Measurements from ENCODE around the gene PKDREJ. TPM values are rescaled to one million over a fixed set of nuclear protein-coding genes. Genes with fewer than 3 reads are reported as not detected.
A peak's percentile ranks its signal among the peaks of the same experiment; 100 is the strongest.

The PKDREJ gene
- total RNA-seq, 2 experiments from 2014 or later = not detected

DNA sequence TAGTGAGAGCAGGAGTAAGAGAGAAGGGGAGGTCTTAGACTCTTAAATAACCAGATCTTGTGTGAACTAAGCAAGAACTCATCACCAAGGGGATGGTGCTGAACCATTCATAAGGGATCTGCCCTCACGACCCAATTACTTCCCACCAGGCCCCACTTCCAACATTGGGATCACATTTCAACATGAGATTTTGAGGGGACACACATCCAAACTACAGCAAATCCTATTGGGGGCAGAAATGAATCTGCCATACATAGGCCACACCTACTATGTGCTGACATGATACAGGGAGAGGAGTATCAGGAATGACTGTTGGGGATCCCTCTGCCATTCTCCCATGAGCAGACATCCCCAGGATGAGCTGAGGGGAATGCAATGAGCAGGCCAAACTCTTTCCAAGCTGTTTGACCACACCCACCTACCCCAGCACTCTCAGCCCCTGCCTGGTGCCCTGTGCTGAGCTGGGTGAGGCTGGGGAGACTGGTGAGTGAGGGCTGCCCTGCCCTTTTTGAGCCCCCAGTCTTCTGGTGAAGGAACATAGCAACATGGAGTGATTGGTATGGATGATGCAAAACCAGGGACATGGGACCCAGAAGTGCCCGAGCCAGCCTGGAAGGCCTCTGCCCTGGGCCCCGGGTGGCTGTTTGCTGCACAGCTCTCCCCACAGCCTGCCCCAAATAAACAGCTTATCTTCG is 32.3 kb upstream of the PKDREJ start:
- Mint-ChIP-seq H3K36me3 (ENCODE audit: low read depth) (peaks cover 28% of the 10 kb centered on the region), H3K9me3 (ENCODE audit: low read depth) (no peaks in the 10 kb centered on the region), H3K27me3 (peaks cover 4% of the 10 kb centered on the region), H3K4me1 (peaks cover 34% of the 10 kb centered on the region), H3K27ac (peak overlapping the region; percentile 93), H3K4me3 (peak overlapping the region; percentile 90)
- DNase-seq (no peak), ATAC-seq (no peak)
- intact Hi-C loops (cut with DNase I, micrococcal nuclease) = loop anchor here (10.0 kb wide), 2 partner anchors 261 to 621 kb away; partner anchors contain the start of gene ATXN10 (in 1 of the 2)
- ChIA-PET CTCF (interaction anchor here (0.7 to 1.5 kb wide), 2 partner anchors 19 to 46 kb away, joined by 4 to 7 read pairs; partner anchors contain the start of gene CDPF1), POLR2A (interaction anchor here (0.7 to 1.7 kb wide), 3 partner anchors 45 to 309 kb away, joined by 3 to 7 read pairs (median 5); partner anchors contain the start of gene CDPF1)

DNA sequence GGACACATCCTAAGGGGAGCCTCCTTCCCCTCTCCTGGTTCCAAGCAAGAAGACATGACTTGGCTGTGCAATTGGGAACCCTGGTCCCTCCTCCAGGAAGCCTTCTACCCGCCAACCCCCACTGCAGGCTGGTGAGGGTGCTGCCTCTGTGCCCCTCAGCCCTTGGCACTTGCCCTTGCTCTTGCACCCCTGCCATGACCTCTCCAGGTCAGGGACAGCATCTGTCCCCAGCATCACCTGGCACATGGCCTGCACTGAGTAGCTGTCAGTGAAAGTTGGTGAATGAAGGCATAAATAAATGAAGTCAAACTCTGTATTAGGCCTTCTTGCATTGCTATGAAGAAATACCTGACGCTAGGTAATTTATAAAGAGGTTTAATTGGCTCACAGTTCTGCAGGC is 31.6 kb upstream of the PKDREJ start:
- DNase-seq (no peak), ATAC-seq (no peak)
- Mint-ChIP-seq H3K27me3 (peaks cover 4% of the 10 kb centered on the region), H3K4me1 (peaks cover 33% of the 10 kb centered on the region), H3K4me3 (peak overlapping the region; percentile 90), H3K9me3 (ENCODE audit: low read depth) (no peaks in the 10 kb centered on the region), H3K27ac (peak overlapping the region; percentile 76), H3K36me3 (ENCODE audit: low read depth) (peaks cover 26% of the 10 kb centered on the region)
- ChIA-PET POLR2A (interaction anchor here (0.7 kb wide), 1 partner anchor 308 kb away, joined by 3 read pairs; no protein-coding TSS in a partner anchor), CTCF (interaction anchor here (1.5 kb wide), 1 partner anchor 45 kb away, joined by 7 read pairs; the partner anchor contains the start of gene CDPF1)
- intact Hi-C loops (cut with DNase I, micrococcal nuclease) = loop anchor here (10.0 kb wide), 2 partner anchors 260 to 620 kb away; partner anchors contain the start of gene ATXN10 (in 1 of the 2)

DNA sequence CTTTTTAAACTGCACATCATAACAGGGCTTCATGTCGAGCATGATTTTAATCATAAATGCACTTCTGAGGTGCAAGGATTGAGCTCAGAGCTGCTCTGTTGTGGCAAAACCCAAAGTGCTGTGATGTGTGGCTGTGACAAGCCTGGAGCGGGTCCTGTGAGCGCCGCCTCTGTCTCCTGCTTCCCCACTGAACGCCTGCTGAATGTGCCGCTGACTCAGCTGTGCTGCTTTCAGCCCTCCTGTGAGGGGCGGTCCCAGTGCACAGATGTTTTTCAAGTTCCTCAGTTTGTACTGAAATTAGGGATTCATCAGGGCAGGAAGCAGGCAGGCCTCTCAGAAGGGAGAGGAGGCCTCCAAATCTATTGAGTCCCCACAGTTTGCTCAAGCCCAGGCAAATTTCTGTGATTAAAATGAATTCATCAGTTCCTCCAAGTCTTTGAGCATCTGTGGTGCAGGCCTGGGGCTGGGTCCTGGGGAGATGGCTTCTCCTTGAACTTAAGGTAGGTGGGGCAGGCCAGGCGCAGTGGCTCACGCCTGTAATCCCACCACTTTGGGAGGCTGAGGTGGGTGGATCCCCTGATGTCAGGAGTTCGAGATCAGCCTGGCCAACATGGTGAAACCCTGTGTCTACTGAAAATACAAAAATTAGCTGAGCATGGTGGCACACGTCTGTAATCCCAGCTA is 30.6 kb upstream of the PKDREJ start:
- intact Hi-C loops (cut with DNase I, micrococcal nuclease) = loop anchor here (10.0 kb wide), 2 partner anchors 259 to 619 kb away; partner anchors contain the start of gene ATXN10 (in 1 of the 2)
- peaks cover 16% of the 10 kb centered on the region for H3K36me3 Mint-ChIP-seq (ENCODE audit: low read depth)
- POLR2A ChIA-PET = no interaction called here
- peak overlapping the region; percentile 5 for H3K27ac Mint-ChIP-seq
- CTCF ChIA-PET = interaction anchor here (0.6 kb wide), 1 partner anchor 23 kb away, joined by 3 read pairs; no protein-coding TSS in a partner anchor
- peaks cover 2% of the 10 kb centered on the region for H3K27me3 Mint-ChIP-seq
- H3K4me3 Mint-ChIP-seq = no peak overlapping the region
- peaks cover 30% of the 10 kb centered on the region for H3K4me1 Mint-ChIP-seq
- no peaks in the 10 kb centered on the region for H3K9me3 Mint-ChIP-seq (ENCODE audit: low read depth)
- ATAC-seq (no peak), DNase-seq (peak; percentile 61)

DNA sequence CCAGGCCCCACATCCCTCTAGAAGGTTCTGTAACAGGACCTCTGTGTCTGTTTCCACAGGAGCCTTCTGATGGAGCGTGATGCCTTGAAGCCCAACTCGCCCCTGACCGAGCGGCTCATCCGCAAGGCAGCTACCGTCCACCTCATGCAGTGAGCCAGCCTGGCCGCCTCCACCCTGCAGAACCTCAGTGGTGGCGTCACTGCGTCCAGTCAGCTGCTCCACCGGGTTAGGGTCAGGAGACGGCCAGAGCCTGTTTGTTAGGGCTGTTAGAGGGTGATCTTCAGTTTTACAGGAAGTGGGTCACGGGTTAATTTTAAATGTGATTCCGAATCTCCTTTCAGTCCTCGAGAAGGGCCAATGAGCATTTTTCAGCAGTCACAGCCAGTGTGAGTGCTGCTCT is 29.6 kb upstream of the PKDREJ start:
- Mint-ChIP-seq H3K9me3 (ENCODE audit: low read depth) (no peaks in the 10 kb centered on the region), H3K27me3 (no peaks in the 10 kb centered on the region), H3K4me1 (peaks cover 29% of the 10 kb centered on the region), H3K27ac (no peak overlapping the region), H3K4me3 (no peak overlapping the region), H3K36me3 (ENCODE audit: low read depth) (peaks cover 11% of the 10 kb centered on the region)
- ChIA-PET CTCF (no interaction called here), POLR2A (no interaction called here)
- intact Hi-C loops (cut with DNase I, micrococcal nuclease) = loop anchor here (10.0 kb wide), 2 partner anchors 258 to 618 kb away; partner anchors contain the start of gene ATXN10 (in 1 of the 2)
- DNase-seq (no peak), ATAC-seq (no peak)

DNA sequence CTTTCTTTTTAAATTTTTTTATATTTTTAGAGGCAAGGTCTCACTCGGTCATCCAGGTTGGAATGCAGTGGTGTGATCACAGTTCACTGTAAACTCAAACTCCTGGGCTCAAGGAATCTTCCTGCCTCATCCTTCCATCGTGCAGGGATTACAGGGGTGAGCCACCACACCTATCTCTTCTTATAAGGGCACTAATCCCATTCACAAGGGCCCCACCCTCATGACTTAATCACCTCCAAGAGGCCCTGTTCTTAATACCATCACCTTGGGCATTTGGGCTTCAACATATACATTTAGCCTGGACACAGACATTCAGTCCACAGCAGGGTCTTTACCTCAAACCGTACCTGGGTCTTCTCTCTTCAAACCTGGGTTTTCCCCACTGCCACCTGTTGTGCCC is 29.0 kb upstream of the PKDREJ start:
- intact Hi-C loops (cut with DNase I, micrococcal nuclease) = loop anchor here (10.0 kb wide), 2 partner anchors 257 to 617 kb away; partner anchors contain the start of gene ATXN10 (in 1 of the 2)
- ChIA-PET CTCF (no interaction called here), POLR2A (no interaction called here)
- Mint-ChIP-seq H3K36me3 (ENCODE audit: low read depth) (peaks cover 6% of the 10 kb centered on the region), H3K4me3 (no peak overlapping the region), H3K27me3 (no peaks in the 10 kb centered on the region), H3K4me1 (peaks cover 26% of the 10 kb centered on the region), H3K9me3 (ENCODE audit: low read depth) (no peaks in the 10 kb centered on the region), H3K27ac (no peak overlapping the region)
- ATAC-seq = no peak
- no peak for DNase-seq

DNA sequence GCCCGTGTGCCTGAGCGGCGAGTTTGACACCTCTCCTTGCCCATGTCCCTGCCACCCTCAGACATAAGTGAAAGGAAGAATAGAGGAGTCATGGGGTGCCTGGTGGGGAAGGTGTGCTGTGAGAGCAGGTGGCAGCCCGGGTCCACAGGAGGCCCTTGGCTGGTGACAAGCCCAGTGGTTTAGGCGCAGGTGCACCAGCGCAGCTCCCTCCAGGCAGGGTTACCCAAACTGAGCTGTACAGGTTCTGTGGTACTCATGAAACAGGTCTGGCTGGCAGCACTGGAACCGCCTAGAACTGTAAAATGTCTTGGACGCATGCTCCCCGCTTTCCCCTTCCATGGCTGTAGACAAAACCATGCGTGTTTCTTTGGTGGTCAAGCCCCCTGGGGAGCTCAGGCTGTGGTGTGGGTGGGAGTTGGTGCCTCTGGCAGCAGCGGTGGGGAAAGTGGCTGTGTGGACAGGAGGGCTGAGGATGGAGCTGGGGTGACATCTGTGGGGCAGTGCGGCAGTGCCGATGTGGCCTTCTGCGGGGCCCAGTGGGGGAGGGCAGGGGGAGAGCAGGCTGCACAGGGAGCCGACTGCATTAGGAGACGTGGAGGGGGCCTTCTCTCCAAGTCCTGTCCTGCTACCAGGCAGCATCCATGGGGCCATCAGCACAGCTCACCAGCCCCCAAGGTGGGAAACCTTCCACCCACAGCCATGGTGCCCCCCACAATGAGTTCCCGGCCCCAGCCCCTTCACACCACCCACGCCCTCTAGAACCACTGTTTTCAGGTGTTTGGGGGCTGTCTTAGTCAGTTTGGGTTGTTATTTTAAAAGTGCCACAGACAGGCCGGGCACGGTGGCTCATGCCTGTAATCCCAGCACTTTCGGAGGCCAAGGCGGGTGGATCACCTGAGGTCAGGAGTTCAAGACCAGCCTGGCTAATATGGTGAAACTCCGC is 28.0 kb upstream of the PKDREJ start:
- H3K4me3 Mint-ChIP-seq = no peak overlapping the region
- CTCF ChIA-PET = interaction anchor here (0.6 kb wide), 1 partner anchor 41 kb away, joined by 3 read pairs; the partner anchor contains the start of gene CDPF1
- no peak for DNase-seq
- no peak overlapping the region for H3K27ac Mint-ChIP-seq
- ATAC-seq = no peak
- intact Hi-C loops (cut with DNase I, micrococcal nuclease) = loop anchor here (10.0 kb wide), 2 partner anchors 256 to 616 kb away; partner anchors contain the start of gene ATXN10 (in 1 of the 2)
- peaks cover 21% of the 10 kb centered on the region for H3K4me1 Mint-ChIP-seq
- no peaks in the 10 kb centered on the region for H3K9me3 Mint-ChIP-seq (ENCODE audit: low read depth)
- no peaks in the 10 kb centered on the region for H3K27me3 Mint-ChIP-seq
- H3K36me3 Mint-ChIP-seq (ENCODE audit: low read depth) = peaks cover 5% of the 10 kb centered on the region
- POLR2A ChIA-PET = no interaction called here

DNA sequence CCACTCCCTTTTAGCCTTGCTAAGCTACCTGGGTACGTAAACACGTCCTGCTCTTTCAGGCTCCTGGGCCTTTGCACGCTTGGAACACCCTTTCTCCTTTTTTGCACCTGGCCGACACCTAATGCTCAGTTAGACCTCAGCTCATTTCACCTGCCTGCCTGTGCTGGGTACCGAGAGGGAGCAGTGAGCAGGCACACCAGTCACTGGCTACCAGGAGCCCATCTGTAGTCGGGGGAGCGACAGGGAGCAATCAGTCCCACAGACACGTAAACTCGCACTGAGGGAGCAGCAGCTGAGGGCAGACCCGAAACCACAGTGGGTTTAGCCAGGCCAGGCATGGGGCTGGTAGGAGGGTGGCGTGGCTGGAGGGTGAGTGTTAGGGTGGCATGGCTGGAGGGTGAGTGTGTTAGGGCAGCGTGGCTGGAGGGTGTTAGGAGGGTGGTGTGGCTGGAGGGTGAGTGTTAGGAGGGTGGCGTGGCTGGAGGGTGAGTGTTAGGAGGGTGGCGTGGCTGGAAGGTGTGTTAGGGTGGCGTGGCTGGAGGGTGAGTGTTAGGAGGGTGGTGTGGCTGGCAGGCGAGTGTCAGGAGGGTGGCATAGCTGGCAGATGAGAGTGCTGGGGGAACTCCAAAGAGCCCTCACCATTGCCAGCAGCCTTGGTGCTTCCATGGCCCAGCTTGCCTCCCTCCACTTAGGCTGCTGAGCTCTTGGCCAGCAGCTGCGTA is 27.1 kb upstream of the PKDREJ start:
- Mint-ChIP-seq H3K4me1 (peaks cover 13% of the 10 kb centered on the region), H3K36me3 (ENCODE audit: low read depth) (peaks cover 5% of the 10 kb centered on the region), H3K27ac (no peak overlapping the region), H3K9me3 (ENCODE audit: low read depth) (no peaks in the 10 kb centered on the region), H3K4me3 (no peak overlapping the region), H3K27me3 (no peaks in the 10 kb centered on the region)
- intact Hi-C loops (cut with DNase I, micrococcal nuclease) = loop anchor here (10.0 kb wide), 2 partner anchors 255 to 615 kb away; partner anchors contain the start of gene ATXN10 (in 1 of the 2)
- DNase-seq (no peak), ATAC-seq (no peak)
- POLR2A ChIA-PET = no interaction called here
- CTCF ChIA-PET = interaction anchor here (0.6 kb wide), 1 partner anchor 40 kb away, joined by 3 read pairs; the partner anchor contains the start of gene CDPF1

DNA sequence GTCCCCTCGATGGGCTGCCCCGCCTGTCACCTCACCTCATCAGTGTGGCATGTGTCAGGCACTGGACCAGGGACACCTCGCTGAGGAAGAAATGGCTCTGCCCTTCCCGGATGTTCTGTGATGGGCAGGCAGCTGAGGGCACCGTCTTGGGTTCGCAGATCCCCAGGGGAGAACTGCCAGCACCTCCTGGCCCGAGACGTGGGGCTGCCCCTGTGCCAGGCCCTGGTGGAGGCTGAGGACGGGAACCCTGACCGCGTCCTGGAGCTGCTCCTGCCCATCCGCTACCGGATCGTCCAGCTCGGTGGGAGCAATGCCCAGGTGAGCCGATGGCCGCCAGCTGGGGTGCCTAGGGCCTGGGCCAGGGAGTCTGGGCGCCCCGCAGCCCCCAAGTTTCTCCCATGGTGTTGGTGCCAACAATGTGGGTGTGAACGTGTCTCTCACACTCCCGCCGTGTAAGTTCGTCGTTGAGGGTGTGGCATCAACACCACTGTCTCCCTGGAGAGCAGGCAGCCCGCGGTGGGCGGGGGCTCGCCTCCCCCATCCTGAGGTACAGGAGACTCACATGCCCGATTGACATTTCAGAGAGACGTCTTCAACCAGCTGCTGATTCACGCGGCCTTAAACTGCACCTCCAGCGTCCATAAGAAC is 26.2 kb upstream of the PKDREJ start:
- H3K27ac Mint-ChIP-seq = no peak overlapping the region
- H3K4me3 Mint-ChIP-seq = no peak overlapping the region
- no peaks in the 10 kb centered on the region for H3K9me3 Mint-ChIP-seq (ENCODE audit: low read depth)
- CTCF ChIA-PET = no interaction called here
- DNase-seq = no peak
- peaks cover 9% of the 10 kb centered on the region for H3K4me1 Mint-ChIP-seq
- no peak for ATAC-seq
- no peaks in the 10 kb centered on the region for H3K27me3 Mint-ChIP-seq
- intact Hi-C loops (cut with DNase I, micrococcal nuclease) = no loop called here
- H3K36me3 Mint-ChIP-seq (ENCODE audit: low read depth) = peaks cover 5% of the 10 kb centered on the region
- POLR2A ChIA-PET = no interaction called here

DNA sequence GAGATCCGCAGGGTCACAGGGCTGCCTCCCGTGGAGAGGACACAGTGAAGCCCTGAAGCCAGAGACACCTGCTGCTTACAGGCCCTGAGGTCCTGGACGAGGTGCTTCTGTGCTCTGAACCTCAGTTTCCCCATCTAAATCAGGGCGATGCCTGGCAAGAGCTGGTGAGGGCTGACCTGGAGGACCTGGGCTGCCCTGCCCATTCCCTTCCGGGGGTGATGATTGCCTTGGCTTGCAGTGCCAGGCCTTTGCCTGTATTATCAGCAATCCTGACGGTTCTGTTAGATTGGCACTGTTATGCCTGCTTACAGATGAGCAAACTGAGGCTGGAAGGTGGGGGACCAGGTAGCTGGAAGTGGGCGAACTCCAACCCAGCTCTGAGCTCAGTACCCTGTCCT is 25.7 kb upstream of the PKDREJ start:
- Mint-ChIP-seq H3K36me3 (ENCODE audit: low read depth) (peaks cover 5% of the 10 kb centered on the region), H3K4me1 (peaks cover 9% of the 10 kb centered on the region), H3K4me3 (no peak overlapping the region), H3K27ac (no peak overlapping the region), H3K27me3 (no peaks in the 10 kb centered on the region), H3K9me3 (ENCODE audit: low read depth) (no peaks in the 10 kb centered on the region)
- intact Hi-C loops (cut with DNase I, micrococcal nuclease) = no loop called here
- CTCF ChIA-PET = no interaction called here
- no peak for ATAC-seq
- DNase-seq = no peak
- POLR2A ChIA-PET = no interaction called here

Data from activated CD4-positive, alpha-beta T cell treated with anti-CD3 and anti-CD28 coated beads for 36 hours (primary cell).